GM21526 (cell line): ENCODE data around the gene TRPV2.
"Not testable (repeated sequence)": the region's sequence is repeated elsewhere in the genome, so short reads cannot be mapped to it uniquely, and the experiment has no call there.

Source experiments
- ATAC-seq: cut with Tn5 transposase; IDR thresholded peaks from one replicate; pipeline ENCODE4 v1.9.1; 2021; ENCODE audit warnings: moderate library complexity; ENCODE audit not compliant: unreplicated experiment, low FRiP score

TRPV2 gene, protein sequence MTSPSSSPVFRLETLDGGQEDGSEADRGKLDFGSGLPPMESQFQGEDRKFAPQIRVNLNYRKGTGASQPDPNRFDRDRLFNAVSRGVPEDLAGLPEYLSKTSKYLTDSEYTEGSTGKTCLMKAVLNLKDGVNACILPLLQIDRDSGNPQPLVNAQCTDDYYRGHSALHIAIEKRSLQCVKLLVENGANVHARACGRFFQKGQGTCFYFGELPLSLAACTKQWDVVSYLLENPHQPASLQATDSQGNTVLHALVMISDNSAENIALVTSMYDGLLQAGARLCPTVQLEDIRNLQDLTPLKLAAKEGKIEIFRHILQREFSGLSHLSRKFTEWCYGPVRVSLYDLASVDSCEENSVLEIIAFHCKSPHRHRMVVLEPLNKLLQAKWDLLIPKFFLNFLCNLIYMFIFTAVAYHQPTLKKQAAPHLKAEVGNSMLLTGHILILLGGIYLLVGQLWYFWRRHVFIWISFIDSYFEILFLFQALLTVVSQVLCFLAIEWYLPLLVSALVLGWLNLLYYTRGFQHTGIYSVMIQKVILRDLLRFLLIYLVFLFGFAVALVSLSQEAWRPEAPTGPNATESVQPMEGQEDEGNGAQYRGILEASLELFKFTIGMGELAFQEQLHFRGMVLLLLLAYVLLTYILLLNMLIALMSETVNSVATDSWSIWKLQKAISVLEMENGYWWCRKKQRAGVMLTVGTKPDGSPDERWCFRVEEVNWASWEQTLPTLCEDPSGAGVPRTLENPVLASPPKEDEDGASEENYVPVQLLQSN

DNA sequence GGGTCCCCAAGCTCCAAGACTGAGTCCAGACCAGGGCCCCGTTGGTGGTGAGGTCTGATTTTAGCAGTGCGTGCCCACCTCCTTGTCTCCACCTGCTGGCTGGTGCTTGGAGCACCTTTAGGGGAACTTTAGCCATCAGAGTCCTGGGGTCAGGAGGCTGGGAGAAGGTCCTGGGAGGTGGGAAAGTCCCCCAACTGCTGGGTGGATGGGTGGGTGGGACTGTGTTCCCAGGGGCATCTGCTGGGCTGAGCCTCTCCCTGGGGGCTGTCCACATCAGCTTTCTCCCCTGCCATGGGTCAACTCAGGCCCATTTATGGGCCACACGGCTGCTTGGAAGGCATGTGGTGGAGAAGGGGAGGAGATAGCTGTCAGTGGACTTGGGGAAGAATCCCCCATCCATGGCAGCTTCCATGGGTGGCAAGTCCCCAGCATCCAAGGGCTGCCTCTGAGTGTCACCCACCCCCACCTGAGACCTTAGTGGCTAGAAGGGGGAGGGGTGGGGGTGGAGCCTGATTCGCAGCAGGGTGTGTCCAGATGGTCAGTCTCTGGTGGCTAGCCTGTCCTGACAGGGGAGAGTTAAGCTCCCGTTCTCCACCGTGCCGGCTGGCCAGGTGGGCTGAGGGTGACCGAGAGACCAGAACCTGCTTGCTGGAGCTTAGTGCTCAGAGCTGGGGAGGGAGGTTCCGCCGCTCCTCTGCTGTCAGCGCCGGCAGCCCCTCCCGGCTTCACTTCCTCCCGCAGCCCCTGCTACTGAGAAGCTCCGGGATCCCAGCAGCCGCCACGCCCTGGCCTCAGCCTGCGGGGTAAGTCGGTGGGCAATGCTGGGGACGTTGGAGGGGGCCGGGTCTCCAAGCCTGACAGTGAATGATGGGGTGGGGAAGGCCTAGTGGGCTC lies at the start of gene TRPV2:
Gene TRPV2 (plus strand): TSS at position 541 of the 894 bp plus-strand sequence. CDS start 2,098 bp downstream, outside the sequence.
- no peak for ATAC-seq

DNA sequence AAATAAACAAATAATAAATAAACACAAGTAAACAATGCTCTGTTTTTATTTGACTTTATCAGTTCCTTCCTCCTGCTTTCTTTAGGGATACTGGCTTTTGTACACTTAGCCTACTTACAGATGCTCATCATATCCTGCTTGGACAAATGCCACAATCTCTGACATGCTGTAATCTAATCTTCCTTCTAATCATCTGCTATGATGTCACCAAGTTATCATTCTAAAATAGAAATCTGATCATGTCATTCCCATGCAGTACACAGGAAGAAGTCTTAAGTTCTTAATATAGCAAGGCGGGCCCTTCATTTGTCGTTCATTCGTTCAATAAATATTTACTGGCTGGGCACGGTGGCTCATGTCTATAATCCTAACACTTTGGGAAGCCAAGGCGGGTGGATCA lies 43.6 kb upstream of the TRPV2 start:
- no peak for ATAC-seq

DNA sequence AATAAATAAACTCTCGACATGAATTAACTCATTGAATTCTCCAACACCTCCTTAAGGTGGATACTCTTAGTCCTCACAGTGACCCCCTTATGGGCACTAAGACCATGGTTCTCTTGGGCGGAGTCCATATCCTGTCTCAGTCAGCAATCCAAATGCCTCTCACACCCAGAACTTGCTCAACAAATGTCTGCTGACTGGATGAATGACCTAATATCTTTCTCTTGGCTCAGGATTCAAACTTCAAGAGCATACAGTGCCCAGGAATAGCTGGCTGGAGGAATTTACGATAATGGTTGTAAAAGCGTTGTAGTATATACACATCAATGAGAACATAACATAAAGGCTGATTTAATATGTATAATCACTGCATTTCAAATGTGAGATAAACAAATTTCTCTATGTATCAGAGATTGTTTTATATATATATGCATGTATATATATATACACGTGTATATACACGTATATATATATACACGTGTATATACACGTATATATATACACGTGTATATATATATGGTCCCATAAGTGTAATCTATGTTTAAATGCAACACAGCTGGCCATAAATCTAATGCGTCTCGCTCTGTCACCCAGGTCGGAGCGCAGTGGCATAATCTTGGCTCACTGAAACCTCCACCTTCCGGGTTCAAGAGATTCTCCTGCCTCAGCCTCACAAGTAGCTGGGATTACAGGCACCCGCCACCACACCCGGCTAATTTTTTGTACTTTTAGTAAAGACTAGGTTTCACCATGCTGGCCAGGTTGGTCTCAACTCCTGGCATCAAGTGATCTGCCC lies 41.0 kb upstream of the TRPV2 start:
- no peak for ATAC-seq

DNA sequence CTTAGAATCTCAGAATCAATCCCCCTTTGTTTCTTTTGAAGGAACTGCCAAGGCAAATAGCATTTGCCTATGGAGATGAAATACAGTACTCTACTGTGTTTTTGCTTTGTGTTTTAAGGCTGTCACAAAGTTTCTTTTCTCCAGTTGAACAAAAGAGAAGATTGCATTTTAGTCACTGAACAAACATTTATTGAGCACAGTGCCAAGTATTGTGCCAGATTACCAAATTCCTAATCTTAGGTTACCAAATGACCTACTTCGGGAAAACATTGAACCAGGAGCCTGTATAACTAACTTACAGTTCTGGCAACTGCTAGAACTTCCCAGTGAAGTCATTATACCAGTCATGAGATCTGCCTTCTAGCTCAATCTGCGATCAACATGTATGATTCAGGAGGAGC lies 37.4 kb upstream of the TRPV2 start:
- ATAC-seq, result no peak

DNA sequence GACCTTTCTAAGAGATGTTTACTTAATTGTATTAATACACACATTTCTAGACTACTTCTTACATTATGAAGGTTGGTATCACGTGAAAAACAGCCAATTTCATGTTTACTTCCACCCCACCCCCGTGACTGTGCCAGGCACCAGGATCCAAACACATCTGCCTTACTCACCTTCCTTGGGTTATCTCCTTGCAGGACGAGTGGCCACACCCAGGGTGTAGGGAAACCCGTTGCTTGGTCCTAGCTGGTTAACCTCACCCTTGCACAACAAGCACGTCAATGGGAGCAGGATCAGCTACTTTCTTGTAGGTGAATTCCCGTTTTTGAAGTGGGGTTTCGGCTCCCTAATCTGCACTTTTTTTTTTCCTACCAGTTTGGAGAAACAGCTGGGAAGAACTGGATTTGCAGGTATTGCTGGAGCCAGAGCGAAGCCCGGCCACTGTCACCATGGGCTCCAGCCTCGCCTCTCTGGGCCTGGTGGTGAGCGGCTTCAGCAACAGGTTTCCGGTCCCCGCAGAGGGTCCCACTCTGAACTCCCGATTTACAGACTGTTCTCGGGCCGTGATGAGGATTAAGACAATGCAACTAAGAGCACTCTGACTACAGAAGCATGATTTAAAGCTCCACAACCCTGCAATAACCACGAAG lies 36.6 kb upstream of the TRPV2 start:
- ATAC-seq, result no peak

DNA sequence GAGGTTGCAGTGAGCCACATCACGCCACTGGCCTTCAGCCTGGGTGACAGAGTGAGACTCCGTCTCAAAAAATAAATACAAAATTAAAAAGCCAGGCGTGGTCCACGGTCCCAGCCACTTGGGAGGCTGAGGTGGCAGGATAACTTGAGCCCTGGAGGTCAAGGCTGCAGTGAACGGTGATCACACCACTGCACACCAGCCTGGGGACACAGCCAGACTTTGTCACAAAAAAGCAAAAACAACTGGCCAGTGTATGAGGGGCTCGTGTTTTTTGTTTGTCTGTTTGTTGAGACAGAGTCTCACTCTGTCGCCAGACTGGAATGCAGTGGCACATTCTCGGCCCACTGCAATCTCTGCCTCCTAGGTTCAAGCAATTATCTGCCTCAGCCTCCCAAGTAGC lies 35.7 kb upstream of the TRPV2 start:
- ATAC-seq, result no peak

DNA sequence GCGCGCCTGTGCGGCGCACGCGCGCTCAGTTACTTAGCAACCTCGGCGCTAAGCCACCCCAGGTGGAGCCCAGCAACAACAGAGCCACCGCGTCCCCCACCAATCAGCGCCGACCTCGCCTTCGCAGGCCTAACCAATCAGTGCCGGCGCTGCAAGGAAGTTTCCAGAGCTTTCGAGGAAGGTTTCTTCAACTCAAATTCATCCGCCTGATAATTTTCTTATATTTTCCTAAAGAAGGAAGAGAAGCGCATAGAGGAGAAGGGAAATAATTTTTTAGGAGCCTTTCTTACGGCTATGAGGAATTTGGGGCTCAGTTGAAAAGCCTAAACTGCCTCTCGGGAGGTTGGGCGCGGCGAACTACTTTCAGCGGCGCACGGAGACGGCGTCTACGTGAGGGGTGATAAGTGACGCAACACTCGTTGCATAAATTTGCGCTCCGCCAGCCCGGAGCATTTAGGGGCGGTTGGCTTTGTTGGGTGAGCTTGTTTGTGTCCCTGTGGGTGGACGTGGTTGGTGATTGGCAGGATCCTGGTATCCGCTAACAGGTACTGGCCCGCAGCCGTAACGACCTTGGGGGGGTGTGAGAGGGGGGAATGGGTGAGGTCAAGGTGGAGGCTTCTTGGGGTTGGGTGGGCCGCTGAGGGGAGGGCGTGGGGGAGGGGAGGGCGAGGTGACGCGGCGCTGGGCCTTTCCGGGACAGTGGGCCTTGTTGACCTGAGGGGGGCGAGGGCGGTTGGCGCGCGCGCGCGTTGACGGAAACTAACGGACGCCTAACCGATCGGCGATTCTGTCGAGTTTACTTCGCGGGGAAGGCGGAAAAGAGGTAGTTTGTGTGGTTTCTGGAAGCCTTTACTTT lies 34.5 kb upstream of the TRPV2 start, which contains the start of gene UBB:
Gene UBB (plus strand): TSS at position 452 of the 856 bp plus-strand sequence. CDS start 817 bp downstream, outside the sequence.
- ATAC-seq, result peak; percentile 89

DNA sequence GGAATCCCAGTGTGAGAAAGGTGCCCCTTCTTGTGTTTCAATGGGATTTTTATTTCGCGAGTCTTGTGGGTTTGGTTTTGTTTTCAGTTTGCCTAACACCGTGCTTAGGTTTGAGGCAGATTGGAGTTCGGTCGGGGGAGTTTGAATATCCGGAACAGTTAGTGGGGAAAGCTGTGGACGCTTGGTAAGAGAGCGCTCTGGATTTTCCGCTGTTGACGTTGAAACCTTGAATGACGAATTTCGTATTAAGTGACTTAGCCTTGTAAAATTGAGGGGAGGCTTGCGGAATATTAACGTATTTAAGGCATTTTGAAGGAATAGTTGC lies 33.9 kb upstream of the TRPV2 start:
- ATAC-seq, result peak; percentile 7

DNA sequence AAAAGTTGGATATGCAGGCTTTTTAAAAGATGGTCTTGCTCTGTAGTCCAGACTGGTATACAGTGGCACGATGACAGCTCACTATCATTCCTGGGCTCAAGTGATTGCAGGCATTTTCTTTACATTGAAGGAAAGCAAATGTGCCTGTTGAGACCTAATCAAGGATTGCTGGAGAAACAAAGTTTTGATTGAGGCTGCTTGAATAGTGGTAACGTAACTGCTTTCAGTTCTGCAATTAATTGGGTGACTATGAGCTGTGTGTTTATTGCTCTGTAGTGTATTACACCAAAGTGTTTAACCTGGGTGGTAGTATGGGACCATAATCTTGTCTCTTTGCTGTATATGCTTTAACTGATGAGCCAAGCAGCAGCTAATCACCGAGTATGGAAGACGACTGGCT lies 32.2 kb upstream of the TRPV2 start:
- ATAC-seq, result no peak

DNA sequence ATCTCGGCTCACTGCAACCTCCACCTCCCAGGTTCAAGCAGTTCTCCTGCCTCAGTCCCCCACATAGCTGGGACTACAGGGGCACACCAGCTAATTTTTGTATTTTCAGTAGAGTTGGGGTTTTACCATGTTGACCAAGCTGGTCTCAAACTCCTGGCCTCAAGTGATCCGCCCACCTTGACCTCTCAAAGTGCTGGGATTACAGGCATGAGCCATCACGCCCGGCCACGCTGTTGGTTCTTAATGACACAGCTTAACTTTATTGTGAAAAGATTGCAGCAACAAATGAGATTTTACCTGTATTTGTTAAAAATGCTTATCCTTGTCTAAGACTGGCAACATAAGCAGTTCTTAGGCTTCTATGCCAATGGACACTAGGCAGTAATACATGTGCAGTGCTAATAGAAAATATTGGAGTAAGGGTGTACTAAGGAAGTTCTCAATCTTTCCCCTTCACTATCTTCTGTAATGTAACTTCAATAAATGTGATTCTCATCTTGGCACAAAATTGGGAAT lies 31.5 kb upstream of the TRPV2 start:
- no peak for ATAC-seq

DNA sequence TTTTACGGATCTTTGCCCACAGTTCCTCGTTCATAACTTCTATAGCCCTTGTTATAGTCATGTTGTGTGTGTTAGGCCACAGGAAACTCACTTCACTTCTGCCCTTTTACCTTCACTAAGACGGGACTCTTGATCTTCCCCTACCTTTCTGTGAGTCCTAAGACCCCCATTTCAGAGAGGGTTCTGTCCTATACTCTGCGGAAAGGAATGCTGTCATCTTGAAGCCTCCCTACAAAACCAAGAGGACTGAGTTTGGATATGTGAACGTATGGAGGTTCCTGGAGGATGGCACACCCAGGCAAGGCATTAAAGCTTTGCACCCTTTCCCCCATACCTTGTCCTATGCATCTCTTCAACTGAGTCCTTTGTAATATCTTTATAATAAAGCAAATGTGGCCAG lies 30.8 kb upstream of the TRPV2 start:
- ATAC-seq, result no peak

DNA sequence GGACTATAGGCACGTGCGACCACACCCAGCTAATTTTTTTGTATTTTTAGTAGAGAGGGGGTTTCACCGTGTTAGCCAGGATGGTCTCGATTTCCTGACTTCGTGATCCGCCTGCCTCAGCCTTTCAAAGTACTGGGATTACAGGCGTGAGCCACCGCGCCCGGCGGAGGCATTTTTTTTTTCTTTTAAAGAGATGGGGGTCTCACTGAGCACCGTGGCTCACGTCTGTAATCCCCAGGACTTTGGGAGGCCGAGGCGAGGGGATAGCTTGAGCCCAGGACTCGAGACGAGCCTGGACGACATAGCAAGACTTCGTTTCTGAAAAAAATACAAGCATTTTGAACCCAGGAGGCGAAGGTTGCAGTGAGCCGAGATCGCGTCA lies 29.3 kb upstream of the TRPV2 start:
- ATAC-seq, result not testable (repeated sequence)

DNA sequence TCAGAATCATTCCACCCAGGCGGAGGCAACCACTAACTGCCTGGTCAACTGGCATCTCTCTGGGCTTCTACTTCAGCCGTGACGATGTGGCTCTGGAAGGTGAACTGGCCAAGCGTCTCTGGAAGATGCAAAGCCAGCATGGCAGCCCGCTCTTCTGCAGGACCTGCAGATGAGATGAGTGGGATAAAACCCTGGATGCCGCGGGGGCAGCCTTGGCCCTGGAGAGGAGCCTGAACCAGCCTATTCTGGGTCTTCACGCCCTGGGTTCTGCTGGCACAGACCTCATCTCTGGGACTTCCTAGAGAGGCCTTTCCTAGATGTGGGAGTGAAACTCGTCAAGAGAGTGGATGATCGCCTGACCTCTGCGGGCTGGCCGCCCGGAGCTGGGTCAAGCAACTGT lies 23.9 kb upstream of the TRPV2 start:
- ATAC-seq, result no peak

DNA sequence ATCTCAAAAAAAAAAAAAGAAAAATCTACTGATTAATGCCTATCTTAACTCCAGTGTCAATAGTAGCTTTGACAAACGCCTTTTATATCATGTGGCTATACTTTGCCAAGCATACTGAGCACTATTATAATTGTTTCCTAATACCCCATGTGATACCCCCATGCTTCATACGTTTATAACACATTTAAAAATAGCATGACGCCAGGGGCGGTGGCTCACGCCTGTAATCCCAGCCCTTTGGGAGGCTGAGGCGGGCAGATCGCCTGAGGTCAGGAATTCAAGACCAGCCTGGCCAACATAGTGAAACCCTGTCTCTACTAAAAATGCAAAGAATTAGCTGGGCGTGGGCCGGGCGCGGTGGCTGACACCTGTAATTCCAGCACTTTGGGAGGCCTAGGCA lies 22.9 kb upstream of the TRPV2 start:
- not testable (repeated sequence) for ATAC-seq

DNA sequence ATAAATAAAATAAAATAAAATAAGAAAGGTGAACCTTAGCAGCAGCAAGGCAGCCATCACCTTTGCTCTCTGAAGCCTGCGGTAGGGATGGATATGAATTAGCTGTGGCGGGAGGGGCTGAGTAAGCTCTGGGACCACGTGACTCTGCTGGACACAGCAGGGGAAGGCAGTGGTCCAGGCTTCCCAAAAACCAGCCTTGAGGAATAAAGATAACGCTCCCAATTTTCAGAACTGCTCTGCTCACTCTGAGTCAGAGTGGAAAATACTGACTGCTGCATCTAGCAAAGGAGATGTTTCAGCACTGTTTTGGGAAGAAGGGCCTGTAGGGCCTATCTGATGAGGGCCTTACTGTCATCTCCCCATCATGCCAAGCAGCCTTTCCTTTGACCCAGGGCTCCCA lies 19.5 kb upstream of the TRPV2 start:
- ATAC-seq, result not testable (repeated sequence)

DNA sequence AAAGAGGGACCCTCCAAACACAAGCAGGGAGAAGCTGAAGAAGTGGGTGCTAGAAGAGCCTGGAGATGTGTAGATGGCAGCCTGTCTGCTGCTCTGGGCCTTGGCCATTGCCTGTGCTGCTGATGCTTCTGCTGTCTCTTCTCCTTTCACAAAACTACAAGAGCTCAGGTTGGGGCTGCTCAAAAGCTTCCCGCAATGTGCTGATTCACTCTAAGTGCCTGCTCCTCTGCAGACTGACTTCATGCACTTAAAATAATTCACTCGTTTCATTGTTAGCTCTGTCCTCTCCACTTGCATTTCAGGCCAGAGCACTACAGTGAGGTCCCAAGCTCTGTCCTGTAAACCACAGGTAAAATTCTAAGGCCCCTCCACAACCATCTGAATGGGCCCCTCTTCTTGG lies 18.7 kb upstream of the TRPV2 start:
- ATAC-seq, result not testable (repeated sequence)

DNA sequence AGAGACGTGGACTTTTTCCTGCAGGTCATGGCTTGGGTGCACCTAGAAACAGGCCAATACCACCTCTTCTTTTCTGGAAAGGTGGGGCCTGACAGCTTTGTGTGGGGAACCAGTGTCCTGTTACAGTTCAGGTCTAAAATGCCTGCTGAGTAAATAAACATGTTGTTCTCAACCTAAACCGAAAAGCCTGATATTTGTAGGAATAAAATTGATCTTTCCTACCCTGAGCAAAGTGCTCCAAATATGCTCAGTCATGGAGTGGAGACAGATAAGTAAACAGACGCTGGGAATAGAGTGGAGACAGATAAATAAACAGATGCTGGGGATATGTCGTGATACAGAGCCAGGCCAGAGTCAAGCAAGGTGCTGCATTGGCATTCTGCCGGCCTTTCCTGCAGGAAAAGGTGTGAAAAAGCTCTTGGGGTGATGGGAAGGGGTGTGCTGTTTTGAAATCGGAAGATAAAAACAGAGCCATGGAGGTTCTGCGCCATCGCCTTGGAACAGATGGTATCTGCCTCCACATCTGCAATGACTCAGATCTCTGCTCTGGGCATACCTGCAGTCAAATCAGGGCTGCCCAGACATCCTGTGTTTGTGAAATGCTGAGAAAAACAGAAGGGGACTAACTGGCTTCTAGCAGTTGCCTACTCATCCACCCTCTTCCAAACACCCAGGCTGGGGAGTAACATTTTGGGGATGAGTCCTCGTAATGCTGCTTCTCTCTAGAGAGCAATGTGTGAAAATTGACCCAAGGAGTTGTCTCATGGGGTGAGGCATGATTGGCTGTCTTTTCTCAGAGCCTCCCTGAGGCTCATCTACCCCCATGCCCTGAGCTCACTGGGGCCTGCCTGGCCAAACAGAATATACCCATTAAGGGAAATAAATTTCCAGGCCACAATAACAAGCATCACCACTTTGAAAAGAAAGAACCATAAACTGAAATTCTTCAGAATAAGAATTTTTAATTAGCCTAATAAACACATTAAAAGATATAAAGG lies 16.8 kb upstream of the TRPV2 start:
- ATAC-seq, result no peak
